WTC11 (cell line): ENCODE measurements around the gene PPM1A. TPM values are rescaled to one million over a fixed set of nuclear protein-coding genes. Genes with fewer than 3 reads are reported as not detected.

Source experiments
- ATAC-seq: fragments of 200-7000 bp; cut with Tn5 transposase; 2 replicates; pipeline ENCODE4 v1.10.0; 2021; ENCODE audit warnings: mild to moderate bottlenecking, moderate library complexity
- CTCF ChIA-PET: fragments of 300-600 bp; sonication (Branson Sonifier 250); formaldehyde crosslinking; loops from one replicate; lab custom pipeline; 2021; ENCODE audit warnings: antibody characterized with exemption; lab: Charles Lee
- POLR2A ChIA-PET: fragments of 350-600 bp; sonication (Branson Sonifier 250); formaldehyde crosslinking; loops from one replicate; lab custom pipeline; 2021; ENCODE audit warnings: antibody characterized with exemption; lab: Charles Lee
- DNase-seq: peaks from one replicate; pipeline ENCODE4 v3.0.0; 2021; ENCODE audit warnings: low spot score
- H3K27ac Mint-ChIP-seq: 2 replicates; pipeline ENCODE4 v1.8.0; 2021; ENCODE audit warnings: mixed read lengths
- H3K27me3 Mint-ChIP-seq: 2 replicates; pipeline ENCODE4 v1.8.0; 2021; ENCODE audit warnings: low read depth, mild to moderate bottlenecking, moderate library complexity, mixed read lengths
- H3K36me3 Mint-ChIP-seq: 2 replicates; pipeline ENCODE4 v1.8.0; 2021; ENCODE audit warnings: mixed read lengths
- H3K4me1 Mint-ChIP-seq: 2 replicates; pipeline ENCODE4 v1.8.0; 2022; ENCODE audit warnings: mixed read lengths
- H3K4me3 Mint-ChIP-seq: 2 replicates; pipeline ENCODE4 v1.8.0; 2021; ENCODE audit warnings: mild to moderate bottlenecking, moderate library complexity, mixed read lengths
- H3K9me3 Mint-ChIP-seq: 2 replicates; pipeline ENCODE4 v1.8.0; 2021; ENCODE audit warnings: mixed read lengths
- ETV6 ChIP-seq: sonication (generic); formaldehyde crosslinking; IDR thresholded peaks from 2 replicates; pipeline ENCODE4 v1.8.1; 2022; ENCODE audit warnings: mild to moderate bottlenecking, missing genetic modification reagents
- FOXJ3 ChIP-seq: sonication (generic); formaldehyde crosslinking; IDR thresholded peaks from 2 replicates; pipeline ENCODE4 v1.9.0; 2021; ENCODE audit warnings: missing genetic modification reagents, mild to moderate bottlenecking, borderline replicate concordance
- FOXP1 ChIP-seq: sonication (generic); formaldehyde crosslinking; IDR thresholded peaks from 2 replicates; pipeline ENCODE4 v1.8.0; 2022; ENCODE audit warnings: missing genetic modification reagents, mild to moderate bottlenecking, moderate library complexity, borderline replicate concordance
- GRHL2 ChIP-seq: fragments of 250-450 bp; sonication (Bioruptor Pico); IDR thresholded peaks from 2 replicates; pipeline ENCODE4 v1.8.0; 2022; ENCODE audit warnings: mild to moderate bottlenecking, moderate library complexity; ENCODE audit not compliant: insufficient replicate concordance, severe bottlenecking
- NFE2L1 ChIP-seq: sonication (generic); formaldehyde crosslinking; IDR thresholded peaks from 2 replicates; pipeline ENCODE4 v1.8.1; 2023; ENCODE audit warnings: missing genetic modification reagents
- OVOL2 ChIP-seq: fragments of 250-450 bp; sonication (Bioruptor Pico); IDR thresholded peaks from 2 replicates; pipeline ENCODE4 v1.9.0; 2021; ENCODE audit warnings: mild to moderate bottlenecking, borderline replicate concordance
- RELA ChIP-seq: sonication (generic); formaldehyde crosslinking; IDR thresholded peaks from 2 replicates; pipeline ENCODE4 v1.8.1; 2022; ENCODE audit warnings: missing genetic modification reagents, mild to moderate bottlenecking, borderline replicate concordance
- SMAD3 ChIP-seq: sonication (generic); formaldehyde crosslinking; IDR thresholded peaks from 2 replicates; pipeline ENCODE4 v1.8.0; 2022; ENCODE audit warnings: missing genetic modification reagents, mild to moderate bottlenecking, borderline replicate concordance
- SMAD4 ChIP-seq: sonication (generic); formaldehyde crosslinking; IDR thresholded peaks from 2 replicates; pipeline ENCODE4 v1.8.0; 2022; ENCODE audit warnings: mild to moderate bottlenecking, missing genetic modification reagents
- ZNF671 ChIP-seq: fragments of 250-450 bp; sonication (Bioruptor Pico); IDR thresholded peaks from 2 replicates; pipeline ENCODE4 v1.8.0; 2021; ENCODE audit warnings: mild to moderate bottlenecking
- total RNA-seq: library from RNA; stranded (reverse); gene quantifications from 3 replicates; pipeline ENCODE4 v1.2.3, GENCODE V29; 2021
- TF ChIP-seq, protein P1 (sequence below): sonication (generic); formaldehyde crosslinking; IDR thresholded peaks from 2 replicates; pipeline ENCODE4 v1.8.0; 2023; ENCODE audit warnings: missing genetic modification reagents
- TF ChIP-seq, protein P2 (sequence below): sonication (generic); formaldehyde crosslinking; conservative IDR thresholded peaks from 2 replicates; pipeline ENCODE4 v1.8.1; 2022; ENCODE audit warnings: mild to moderate bottlenecking, missing genetic modification reagents
- TF ChIP-seq, protein P3 (sequence below): sonication (generic); formaldehyde crosslinking; IDR thresholded peaks from 2 replicates; pipeline ENCODE4 v1.8.1; 2022; ENCODE audit warnings: mild to moderate bottlenecking, moderate library complexity, missing genetic modification reagents
- TF ChIP-seq, protein P4 (sequence below): sonication (generic); formaldehyde crosslinking; IDR thresholded peaks from 2 replicates; pipeline ENCODE4 v1.8.0; 2022; ENCODE audit warnings: mild to moderate bottlenecking, missing genetic modification reagents
- TF ChIP-seq, protein P5 (sequence below): sonication (generic); formaldehyde crosslinking; IDR thresholded peaks from 2 replicates; pipeline ENCODE4 v1.8.1; 2023; ENCODE audit warnings: mild to moderate bottlenecking, missing genetic modification reagents, moderate library complexity
- TF ChIP-seq, protein P6 (sequence below): sonication (generic); formaldehyde crosslinking; IDR thresholded peaks from 2 replicates; pipeline ENCODE4 v1.8.1; 2022; ENCODE audit warnings: missing genetic modification reagents, borderline replicate concordance
- TF ChIP-seq, protein P7 (sequence below): sonication (generic); formaldehyde crosslinking; IDR thresholded peaks from 2 replicates; pipeline ENCODE4 v1.8.0; 2022; ENCODE audit warnings: mild to moderate bottlenecking, missing genetic modification reagents
- TF ChIP-seq, protein P8 (sequence below): fragments of 250-450 bp; sonication (Bioruptor Pico); IDR thresholded peaks from 2 replicates; pipeline ENCODE4 v1.8.0; 2021; ENCODE audit warnings: mild to moderate bottlenecking
- TF ChIP-seq, protein P9 (sequence below): fragments of 250-450 bp; sonication (Bioruptor Pico); IDR thresholded peaks from 2 replicates; pipeline ENCODE4 v1.9.0; 2021; ENCODE audit warnings: mild to moderate bottlenecking, borderline replicate concordance

PPM1A gene
- total RNA-seq, 1 experiment from 2014 or later, result 52.5 TPM

DNA sequence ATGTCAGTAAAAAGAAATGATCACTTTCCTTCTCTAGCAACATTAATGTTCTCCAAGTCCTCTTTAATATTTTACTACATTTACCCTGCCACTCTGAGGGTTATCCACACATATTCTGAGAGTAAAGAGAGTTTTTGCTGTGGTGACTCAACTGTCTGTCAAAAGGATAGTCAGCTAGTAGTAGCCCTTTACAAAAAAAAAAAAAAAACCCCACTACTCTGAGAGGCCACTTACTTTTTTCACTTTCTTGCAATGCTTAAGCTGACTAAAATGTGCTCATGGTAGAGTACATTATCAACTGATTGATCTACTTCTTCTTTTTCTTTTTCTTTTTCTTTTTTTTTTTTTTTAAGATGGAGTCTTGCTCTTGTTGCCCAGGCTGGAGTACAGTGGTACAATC lies 27.6 kb upstream of the PPM1A start (continued):
- TF ChIP-seq ETV6 (CRISPR knock-in tag), result no peak

DNA sequence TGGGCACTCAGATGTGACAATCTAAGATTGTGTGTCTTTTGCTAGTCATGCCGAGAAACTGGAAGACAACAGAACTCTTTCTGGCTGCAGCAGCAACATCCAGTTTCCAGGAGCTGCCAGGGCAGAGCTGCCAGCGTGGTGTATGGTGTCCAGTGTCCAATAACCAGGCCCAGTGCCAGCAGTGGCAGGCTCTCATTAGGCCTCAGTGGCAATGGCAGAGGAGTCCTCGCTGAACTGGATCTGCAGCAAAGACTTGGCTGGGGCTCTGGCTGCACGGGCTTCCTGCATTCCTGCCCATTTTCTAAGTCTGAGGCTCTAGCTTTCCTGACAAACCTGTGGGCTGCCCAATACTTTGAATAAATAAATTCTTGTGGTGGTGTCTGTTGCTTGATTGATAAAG lies 26.2 kb upstream of the PPM1A start:
- Mint-ChIP-seq H3K27me3 (no peaks in the 10 kb centered on the region), H3K27ac (no peak overlapping the region), H3K36me3 (no peaks in the 10 kb centered on the region), H3K4me1 (peaks cover 7% of the 10 kb centered on the region), H3K9me3 (no peaks in the 10 kb centered on the region), H3K4me3 (no peak overlapping the region)
- CTCF ChIA-PET, result interaction anchor here (1.1 kb wide), 1 partner anchor 109 kb away, joined by 3 read pairs; no protein-coding TSS in a partner anchor
- POLR2A ChIA-PET, result no interaction called here
- DNase-seq (no peak), ATAC-seq (peak; percentile 24; the same call in 1 of the 2 replicates)
- TF ChIP-seq FOXJ3 (CRISPR knock-in tag) (no peak), OVOL2 (CRISPR knock-in tag) (no peak), RELA (no peak), NFE2L1 (CRISPR knock-in tag) (no peak), FOXP1 (CRISPR knock-in tag) (no peak), SMAD3 (CRISPR knock-in tag) (no peak), SMAD4 (CRISPR knock-in tag) (no peak), GRHL2 (CRISPR knock-in tag) (no peak), ZNF671 (no peak)
- TF ChIP-seq, protein P1, sequence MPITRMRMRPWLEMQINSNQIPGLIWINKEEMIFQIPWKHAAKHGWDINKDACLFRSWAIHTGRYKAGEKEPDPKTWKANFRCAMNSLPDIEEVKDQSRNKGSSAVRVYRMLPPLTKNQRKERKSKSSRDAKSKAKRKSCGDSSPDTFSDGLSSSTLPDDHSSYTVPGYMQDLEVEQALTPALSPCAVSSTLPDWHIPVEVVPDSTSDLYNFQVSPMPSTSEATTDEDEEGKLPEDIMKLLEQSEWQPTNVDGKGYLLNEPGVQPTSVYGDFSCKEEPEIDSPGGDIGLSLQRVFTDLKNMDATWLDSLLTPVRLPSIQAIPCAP (CRISPR knock-in tag), result no peak
- TF ChIP-seq, protein P2, sequence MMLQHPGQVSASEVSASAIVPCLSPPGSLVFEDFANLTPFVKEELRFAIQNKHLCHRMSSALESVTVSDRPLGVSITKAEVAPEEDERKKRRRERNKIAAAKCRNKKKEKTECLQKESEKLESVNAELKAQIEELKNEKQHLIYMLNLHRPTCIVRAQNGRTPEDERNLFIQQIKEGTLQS (CRISPR knock-in tag), result no peak
- TF ChIP-seq, protein P3, sequence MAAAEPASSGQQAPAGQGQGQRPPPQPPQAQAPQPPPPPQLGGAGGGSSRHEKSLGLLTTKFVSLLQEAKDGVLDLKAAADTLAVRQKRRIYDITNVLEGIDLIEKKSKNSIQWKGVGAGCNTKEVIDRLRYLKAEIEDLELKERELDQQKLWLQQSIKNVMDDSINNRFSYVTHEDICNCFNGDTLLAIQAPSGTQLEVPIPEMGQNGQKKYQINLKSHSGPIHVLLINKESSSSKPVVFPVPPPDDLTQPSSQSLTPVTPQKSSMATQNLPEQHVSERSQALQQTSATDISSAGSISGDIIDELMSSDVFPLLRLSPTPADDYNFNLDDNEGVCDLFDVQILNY (CRISPR knock-in tag), result no peak
- TF ChIP-seq, protein P4, sequence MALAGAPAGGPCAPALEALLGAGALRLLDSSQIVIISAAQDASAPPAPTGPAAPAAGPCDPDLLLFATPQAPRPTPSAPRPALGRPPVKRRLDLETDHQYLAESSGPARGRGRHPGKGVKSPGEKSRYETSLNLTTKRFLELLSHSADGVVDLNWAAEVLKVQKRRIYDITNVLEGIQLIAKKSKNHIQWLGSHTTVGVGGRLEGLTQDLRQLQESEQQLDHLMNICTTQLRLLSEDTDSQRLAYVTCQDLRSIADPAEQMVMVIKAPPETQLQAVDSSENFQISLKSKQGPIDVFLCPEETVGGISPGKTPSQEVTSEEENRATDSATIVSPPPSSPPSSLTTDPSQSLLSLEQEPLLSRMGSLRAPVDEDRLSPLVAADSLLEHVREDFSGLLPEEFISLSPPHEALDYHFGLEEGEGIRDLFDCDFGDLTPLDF (CRISPR knock-in tag), result no peak
- TF ChIP-seq, protein P5, sequence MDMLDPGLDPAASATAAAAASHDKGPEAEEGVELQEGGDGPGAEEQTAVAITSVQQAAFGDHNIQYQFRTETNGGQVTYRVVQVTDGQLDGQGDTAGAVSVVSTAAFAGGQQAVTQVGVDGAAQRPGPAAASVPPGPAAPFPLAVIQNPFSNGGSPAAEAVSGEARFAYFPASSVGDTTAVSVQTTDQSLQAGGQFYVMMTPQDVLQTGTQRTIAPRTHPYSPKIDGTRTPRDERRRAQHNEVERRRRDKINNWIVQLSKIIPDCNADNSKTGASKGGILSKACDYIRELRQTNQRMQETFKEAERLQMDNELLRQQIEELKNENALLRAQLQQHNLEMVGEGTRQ (CRISPR knock-in tag), result no peak
- TF ChIP-seq, protein P6, sequence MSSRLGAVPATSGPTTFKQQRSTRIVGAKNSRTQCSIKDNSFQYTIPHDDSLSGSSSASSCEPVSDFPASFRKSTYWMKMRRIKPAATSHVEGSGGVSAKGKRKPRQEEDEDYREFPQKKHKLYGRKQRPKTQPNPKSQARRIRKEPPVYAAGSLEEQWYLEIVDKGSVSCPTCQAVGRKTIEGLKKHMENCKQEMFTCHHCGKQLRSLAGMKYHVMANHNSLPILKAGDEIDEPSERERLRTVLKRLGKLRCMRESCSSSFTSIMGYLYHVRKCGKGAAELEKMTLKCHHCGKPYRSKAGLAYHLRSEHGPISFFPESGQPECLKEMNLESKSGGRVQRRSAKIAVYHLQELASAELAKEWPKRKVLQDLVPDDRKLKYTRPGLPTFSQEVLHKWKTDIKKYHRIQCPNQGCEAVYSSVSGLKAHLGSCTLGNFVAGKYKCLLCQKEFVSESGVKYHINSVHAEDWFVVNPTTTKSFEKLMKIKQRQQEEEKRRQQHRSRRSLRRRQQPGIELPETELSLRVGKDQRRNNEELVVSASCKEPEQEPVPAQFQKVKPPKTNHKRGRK (CRISPR knock-in tag), result no peak
- TF ChIP-seq, protein P7, sequence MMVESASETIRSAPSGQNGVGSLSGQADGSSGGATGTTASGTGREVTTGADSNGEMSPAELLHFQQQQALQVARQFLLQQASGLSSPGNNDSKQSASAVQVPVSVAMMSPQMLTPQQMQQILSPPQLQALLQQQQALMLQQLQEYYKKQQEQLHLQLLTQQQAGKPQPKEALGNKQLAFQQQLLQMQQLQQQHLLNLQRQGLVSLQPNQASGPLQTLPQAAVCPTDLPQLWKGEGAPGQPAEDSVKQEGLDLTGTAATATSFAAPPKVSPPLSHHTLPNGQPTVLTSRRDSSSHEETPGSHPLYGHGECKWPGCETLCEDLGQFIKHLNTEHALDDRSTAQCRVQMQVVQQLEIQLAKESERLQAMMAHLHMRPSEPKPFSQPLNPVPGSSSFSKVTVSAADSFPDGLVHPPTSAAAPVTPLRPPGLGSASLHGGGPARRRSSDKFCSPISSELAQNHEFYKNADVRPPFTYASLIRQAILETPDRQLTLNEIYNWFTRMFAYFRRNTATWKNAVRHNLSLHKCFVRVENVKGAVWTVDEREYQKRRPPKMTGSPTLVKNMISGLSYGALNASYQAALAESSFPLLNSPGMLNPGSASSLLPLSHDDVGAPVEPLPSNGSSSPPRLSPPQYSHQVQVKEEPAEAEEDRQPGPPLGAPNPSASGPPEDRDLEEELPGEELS (CRISPR knock-in tag), result no peak
- TF ChIP-seq, protein P8, sequence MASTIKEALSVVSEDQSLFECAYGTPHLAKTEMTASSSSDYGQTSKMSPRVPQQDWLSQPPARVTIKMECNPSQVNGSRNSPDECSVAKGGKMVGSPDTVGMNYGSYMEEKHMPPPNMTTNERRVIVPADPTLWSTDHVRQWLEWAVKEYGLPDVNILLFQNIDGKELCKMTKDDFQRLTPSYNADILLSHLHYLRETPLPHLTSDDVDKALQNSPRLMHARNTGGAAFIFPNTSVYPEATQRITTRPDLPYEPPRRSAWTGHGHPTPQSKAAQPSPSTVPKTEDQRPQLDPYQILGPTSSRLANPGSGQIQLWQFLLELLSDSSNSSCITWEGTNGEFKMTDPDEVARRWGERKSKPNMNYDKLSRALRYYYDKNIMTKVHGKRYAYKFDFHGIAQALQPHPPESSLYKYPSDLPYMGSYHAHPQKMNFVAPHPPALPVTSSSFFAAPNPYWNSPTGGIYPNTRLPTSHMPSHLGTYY (CRISPR knock-in tag), result no peak
- TF ChIP-seq, protein P9, sequence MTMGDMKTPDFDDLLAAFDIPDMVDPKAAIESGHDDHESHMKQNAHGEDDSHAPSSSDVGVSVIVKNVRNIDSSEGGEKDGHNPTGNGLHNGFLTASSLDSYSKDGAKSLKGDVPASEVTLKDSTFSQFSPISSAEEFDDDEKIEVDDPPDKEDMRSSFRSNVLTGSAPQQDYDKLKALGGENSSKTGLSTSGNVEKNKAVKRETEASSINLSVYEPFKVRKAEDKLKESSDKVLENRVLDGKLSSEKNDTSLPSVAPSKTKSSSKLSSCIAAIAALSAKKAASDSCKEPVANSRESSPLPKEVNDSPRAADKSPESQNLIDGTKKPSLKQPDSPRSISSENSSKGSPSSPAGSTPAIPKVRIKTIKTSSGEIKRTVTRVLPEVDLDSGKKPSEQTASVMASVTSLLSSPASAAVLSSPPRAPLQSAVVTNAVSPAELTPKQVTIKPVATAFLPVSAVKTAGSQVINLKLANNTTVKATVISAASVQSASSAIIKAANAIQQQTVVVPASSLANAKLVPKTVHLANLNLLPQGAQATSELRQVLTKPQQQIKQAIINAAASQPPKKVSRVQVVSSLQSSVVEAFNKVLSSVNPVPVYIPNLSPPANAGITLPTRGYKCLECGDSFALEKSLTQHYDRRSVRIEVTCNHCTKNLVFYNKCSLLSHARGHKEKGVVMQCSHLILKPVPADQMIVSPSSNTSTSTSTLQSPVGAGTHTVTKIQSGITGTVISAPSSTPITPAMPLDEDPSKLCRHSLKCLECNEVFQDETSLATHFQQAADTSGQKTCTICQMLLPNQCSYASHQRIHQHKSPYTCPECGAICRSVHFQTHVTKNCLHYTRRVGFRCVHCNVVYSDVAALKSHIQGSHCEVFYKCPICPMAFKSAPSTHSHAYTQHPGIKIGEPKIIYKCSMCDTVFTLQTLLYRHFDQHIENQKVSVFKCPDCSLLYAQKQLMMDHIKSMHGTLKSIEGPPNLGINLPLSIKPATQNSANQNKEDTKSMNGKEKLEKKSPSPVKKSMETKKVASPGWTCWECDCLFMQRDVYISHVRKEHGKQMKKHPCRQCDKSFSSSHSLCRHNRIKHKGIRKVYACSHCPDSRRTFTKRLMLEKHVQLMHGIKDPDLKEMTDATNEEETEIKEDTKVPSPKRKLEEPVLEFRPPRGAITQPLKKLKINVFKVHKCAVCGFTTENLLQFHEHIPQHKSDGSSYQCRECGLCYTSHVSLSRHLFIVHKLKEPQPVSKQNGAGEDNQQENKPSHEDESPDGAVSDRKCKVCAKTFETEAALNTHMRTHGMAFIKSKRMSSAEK (CRISPR knock-in tag), result no peak
